Measurements from ENCODE around the gene LYST. TPM values are rescaled to one million over a fixed set of nuclear protein-coding genes. Genes with fewer than 3 reads are reported as not detected.

Gene LYST
- total RNA-seq, 1 experiment from 2014 or later, result 11.9 TPM

- CTCF ChIA-PET, result interaction anchor here (0.7 to 1.5 kb wide), 3 partner anchors 8 to 269 kb away, joined by 3 to 5 read pairs (median 4); no protein-coding TSS in a partner anchor
- H3K9me3 Mint-ChIP-seq (ENCODE audit: low read depth, unreplicated experiment), result no peaks in the 10 kb centered on the region
- no peaks in the 10 kb centered on the region for H3K36me3 Mint-ChIP-seq (ENCODE audit: insufficient read depth, unreplicated experiment)
- DNase-seq, result peak; percentile 3
- H3K4me3 Mint-ChIP-seq (ENCODE audit: low read depth, unreplicated experiment), result no peak overlapping the region
- intact Hi-C loops (cut with micrococcal nuclease; ENCODE audit: unreplicated experiment), result loop anchor here (1.0 kb wide), 1 partner anchor 270 kb away; no protein-coding TSS in a partner anchor
- H3K27me3 Mint-ChIP-seq (ENCODE audit: unreplicated experiment), result no peaks in the 10 kb centered on the region
- no peaks in the 10 kb centered on the region for H3K4me1 Mint-ChIP-seq (ENCODE audit: low read depth, unreplicated experiment)
- TF ChIP-seq CTCF (IDR thresholded peaks at IDR 0.05; ENCODE audit: unreplicated experiment), result peak; percentile 48
- H3K27ac Mint-ChIP-seq (ENCODE audit: unreplicated experiment), result no peak overlapping the region
- BruUV-seq (replicated peaks), result no TSS peak
These were observed 83.4 kb downstream of the LYST start for GRCh38 chr1:235783148-235783776.

GRCh38 chr1:235782601-235783000 lies 84.1 kb downstream of the LYST start:
- Mint-ChIP-seq H3K9me3 (ENCODE audit: low read depth, unreplicated experiment) (no peaks in the 10 kb centered on the region), H3K36me3 (ENCODE audit: insufficient read depth, unreplicated experiment) (no peaks in the 10 kb centered on the region), H3K4me3 (ENCODE audit: low read depth, unreplicated experiment) (no peak overlapping the region), H3K4me1 (ENCODE audit: low read depth, unreplicated experiment) (no peaks in the 10 kb centered on the region), H3K27me3 (ENCODE audit: unreplicated experiment) (no peaks in the 10 kb centered on the region), H3K27ac (ENCODE audit: unreplicated experiment) (no peak overlapping the region)
- no TSS peak for BruUV-seq (replicated peaks)
- DNase-seq, result no peak
- CTCF ChIA-PET, result interaction anchor here (0.8 to 1.5 kb wide), 2 partner anchors 9 to 269 kb away, joined by 4 to 5 read pairs; no protein-coding TSS in a partner anchor
- intact Hi-C loops (cut with micrococcal nuclease; ENCODE audit: unreplicated experiment), result no loop called here
- no peak for TF ChIP-seq CTCF (IDR thresholded peaks at IDR 0.05; ENCODE audit: unreplicated experiment)

GRCh38 chr1:235781807-235782206 lies 84.9 kb downstream of the LYST start:
- BruUV-seq (replicated peaks), result no TSS peak
- Mint-ChIP-seq H3K4me1 (ENCODE audit: low read depth, unreplicated experiment) (no peaks in the 10 kb centered on the region), H3K4me3 (ENCODE audit: low read depth, unreplicated experiment) (no peak overlapping the region), H3K27me3 (ENCODE audit: unreplicated experiment) (no peaks in the 10 kb centered on the region), H3K9me3 (ENCODE audit: low read depth, unreplicated experiment) (no peaks in the 10 kb centered on the region), H3K36me3 (ENCODE audit: insufficient read depth, unreplicated experiment) (no peaks in the 10 kb centered on the region), H3K27ac (ENCODE audit: unreplicated experiment) (no peak overlapping the region)
- no peak for TF ChIP-seq CTCF (IDR thresholded peaks at IDR 0.05; ENCODE audit: unreplicated experiment)
- intact Hi-C loops (cut with micrococcal nuclease; ENCODE audit: unreplicated experiment), result no loop called here
- CTCF ChIA-PET, result interaction anchor here (0.7 to 0.9 kb wide), 2 partner anchors 110 to 133 kb away, joined by 4 read pairs; no protein-coding TSS in a partner anchor
- no peak for DNase-seq

GRCh38 chr1:235779770-235780169 lies 86.9 kb downstream of the LYST start:
- H3K27ac Mint-ChIP-seq (ENCODE audit: unreplicated experiment), result no peak overlapping the region
- intact Hi-C loops (cut with micrococcal nuclease; ENCODE audit: unreplicated experiment), result no loop called here
- no peaks in the 10 kb centered on the region for H3K36me3 Mint-ChIP-seq (ENCODE audit: insufficient read depth, unreplicated experiment)
- no peak overlapping the region for H3K4me3 Mint-ChIP-seq (ENCODE audit: low read depth, unreplicated experiment)
- H3K9me3 Mint-ChIP-seq (ENCODE audit: low read depth, unreplicated experiment), result no peaks in the 10 kb centered on the region
- DNase-seq, result no peak
- CTCF ChIA-PET, result no interaction called here
- H3K27me3 Mint-ChIP-seq (ENCODE audit: unreplicated experiment), result no peaks in the 10 kb centered on the region
- no peak for TF ChIP-seq CTCF (IDR thresholded peaks at IDR 0.05; ENCODE audit: unreplicated experiment)
- no peaks in the 10 kb centered on the region for H3K4me1 Mint-ChIP-seq (ENCODE audit: low read depth, unreplicated experiment)
- BruUV-seq (replicated peaks), result no TSS peak

Measured in Calu3 (cell line).